Astrocyte (in vitro differentiated cells and primary cell): ENCODE results near the gene NDST4.

Source experiments
- CTCF ChIP-seq: IDR thresholded peaks from 2 replicates; pipeline ENCODE4 v1.5.1; 2011; ENCODE audit warnings: low read depth, mild to moderate bottlenecking, inconsistent platforms, low read length, moderate library complexity; ENCODE audit not compliant: insufficient read depth
- EZH2 ChIP-seq: IDR thresholded peaks from 2 replicates; pipeline ENCODE4 v1.6.1; 2012; ENCODE audit warnings: mild to moderate bottlenecking, low read length, inconsistent platforms; ENCODE audit not compliant: insufficient read depth

- no peak for TF ChIP-seq CTCF
- TF ChIP-seq EZH2, result no peak
Observed at GRCh38 chr4:114860786-114861185, 252.6 kb downstream of the NDST4 start.
